Activated CD8-positive, alpha-beta memory T cell treated with anti-CD3 and anti-CD28 coated beads for 48 hours (primary cell): ENCODE results near the gene ATF4.
"Not testable (repeated sequence)": the region's sequence is repeated elsewhere in the genome, so short reads cannot be mapped to it uniquely, and the experiment has no call there.

Source experiments
- DNase-seq, 3 experiments: peaks; one replicate each; pipeline ENCODE4 v3.0.0-alpha.2; 2020; ENCODE audit warnings: low read depth in 2 of 3, low spot score in 2 of 3

ATF4 gene

DNA sequence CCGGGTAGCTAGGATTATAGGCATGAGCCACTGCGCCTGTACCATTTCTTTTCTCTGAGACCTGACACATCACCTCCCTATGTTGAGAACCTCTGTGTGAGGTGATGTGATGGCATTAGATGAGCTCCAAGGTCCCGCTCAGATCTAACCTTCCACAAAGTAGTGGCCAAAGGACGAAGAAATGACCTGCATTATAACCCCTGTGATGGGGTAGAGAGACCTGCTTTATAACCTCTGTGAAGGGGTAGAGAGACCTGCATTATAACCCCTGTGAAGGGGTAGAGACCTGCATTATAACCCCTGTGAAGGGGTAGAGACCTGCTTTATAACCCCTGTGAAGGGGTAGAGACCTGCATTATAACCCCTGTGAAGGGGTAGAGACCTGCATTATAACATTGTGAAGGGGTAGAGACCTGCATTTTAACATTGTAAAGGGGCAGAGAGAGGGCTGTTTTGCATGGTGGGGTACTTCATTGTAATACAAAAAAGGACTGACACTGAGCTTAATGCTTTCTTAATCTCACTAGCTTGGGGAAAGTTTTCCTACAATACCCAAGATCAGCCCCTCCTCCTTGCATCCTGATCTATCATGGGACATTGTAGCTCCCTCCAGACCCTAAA lies 9.7 kb upstream of the ATF4 start:
- DNase-seq: no peak

DNA sequence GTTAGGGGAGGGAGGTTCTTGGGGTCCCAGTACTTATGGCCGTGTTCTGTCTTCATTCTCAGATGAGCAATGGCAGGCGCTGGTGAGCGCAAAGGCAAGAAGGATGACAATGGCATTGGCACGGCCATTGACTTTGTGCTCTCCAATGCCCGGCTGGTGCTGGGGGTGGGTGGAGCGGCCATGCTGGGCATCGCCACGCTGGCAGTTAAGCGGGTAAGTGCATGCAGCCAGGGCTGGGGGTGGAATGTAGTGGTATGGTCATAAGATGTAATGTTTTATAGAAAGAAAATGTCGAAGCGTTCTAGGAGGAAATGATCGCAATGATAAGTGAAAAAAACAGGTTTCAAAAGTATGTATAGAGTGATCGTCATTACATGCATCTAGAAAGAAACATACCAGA lies 9.1 kb upstream of the ATF4 start:
- DNase-seq: no peak

DNA sequence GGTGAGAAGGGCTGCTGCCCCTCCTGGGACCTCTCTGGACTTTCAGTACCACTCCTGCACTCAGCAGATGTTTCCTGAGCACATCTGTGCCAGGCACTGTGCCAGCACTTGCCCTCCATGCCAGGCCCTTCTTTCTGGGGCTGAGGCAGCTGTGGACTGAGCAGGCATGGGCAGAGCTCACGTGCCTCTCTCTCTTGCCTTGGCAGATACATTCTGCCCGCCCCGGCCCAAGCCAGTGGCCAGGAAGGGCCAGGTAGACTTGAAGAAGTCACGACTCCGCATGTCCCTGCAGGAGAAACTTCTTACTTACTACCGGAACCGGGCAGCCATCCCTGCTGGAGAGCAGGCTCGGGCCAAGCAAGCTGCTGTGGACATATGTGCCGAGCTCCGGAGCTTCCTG lies 8.3 kb upstream of the ATF4 start:
- no peak for DNase-seq

DNA sequence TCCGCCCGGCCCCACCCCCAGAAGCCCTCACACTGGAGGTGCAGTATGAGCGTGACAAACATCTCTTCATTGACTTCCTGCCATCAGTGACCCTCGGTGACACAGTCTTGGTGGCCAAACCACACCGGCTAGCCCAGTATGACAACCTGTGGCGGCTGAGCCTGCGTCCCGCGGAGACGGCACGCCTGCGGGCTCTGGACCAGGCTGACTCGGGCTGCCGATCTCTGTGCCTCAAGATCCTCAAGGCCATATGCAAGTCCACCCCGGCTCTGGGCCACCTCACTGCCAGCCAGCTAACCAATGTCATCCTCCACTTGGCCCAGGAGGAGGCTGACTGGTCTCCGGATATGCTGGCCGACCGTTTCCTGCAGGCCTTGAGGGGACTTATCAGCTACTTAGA lies 6.6 kb upstream of the ATF4 start:
- DNase-seq: no peak

DNA sequence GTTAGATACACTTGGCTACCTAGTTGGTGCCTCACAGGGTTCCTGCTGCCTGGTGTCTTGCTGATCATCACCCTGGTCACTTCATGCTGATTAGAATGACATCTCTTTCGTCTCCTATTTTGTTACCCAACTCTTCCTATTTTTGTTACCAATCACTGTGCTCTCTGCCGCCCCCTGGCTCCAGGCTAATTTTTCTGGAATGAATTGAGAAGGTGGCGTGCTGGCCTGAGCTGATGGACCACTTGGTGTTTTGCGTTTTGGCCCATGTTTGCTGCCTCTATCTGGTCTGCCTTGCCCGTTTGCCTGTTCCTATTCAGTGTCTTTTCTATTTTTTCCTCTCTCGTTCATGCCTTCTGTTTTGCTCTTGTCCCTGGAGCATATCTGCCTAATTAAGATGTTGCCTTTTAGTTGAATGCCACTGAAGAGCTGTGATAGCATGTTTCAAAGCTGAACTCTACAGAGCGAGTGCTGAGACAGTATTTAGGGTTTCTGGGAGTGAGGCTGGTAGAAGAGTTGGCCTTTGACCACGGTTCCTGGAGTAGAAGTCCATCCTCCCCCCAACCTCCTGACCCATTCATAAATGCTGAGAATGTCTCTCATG lies 5.9 kb upstream of the ATF4 start:
- DNase-seq: no peak

DNA sequence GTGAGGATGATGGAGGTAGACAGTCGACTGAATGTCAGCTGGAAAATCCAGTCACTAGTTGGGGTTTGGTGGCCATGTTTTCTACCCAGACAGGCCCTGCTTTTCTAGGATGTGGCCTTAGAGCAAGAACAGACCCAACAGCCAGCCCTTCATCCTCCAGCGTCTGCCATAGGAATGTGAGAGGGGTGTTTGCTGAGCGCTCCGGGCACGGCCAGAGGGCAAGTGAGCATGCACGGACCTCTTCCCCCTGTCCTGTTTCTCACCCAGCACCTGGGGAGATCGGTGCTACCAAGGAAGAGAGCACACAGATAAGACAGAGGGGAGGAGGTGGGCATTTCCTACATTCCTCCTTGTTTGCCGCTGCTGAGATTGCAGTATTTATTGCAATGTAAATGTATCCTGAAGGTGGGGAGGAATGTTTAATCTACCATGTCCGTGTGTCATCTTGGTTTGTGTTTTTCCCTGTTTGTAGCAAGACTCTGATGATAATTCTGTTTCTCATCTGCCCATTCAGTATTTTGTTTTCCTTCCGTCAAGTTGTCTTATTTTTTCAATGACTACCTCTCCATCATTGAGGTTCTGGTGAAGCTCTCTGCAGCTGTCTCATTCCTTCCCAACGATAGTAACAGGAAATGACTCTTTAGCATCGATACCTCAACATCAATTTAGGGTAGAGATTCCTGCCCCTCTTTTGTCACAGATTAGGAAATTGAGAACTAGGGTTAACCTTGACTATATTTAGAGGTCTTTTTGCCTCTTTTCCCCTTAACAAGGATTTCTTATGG lies 4.9 kb upstream of the ATF4 start:
- no peak for DNase-seq

DNA sequence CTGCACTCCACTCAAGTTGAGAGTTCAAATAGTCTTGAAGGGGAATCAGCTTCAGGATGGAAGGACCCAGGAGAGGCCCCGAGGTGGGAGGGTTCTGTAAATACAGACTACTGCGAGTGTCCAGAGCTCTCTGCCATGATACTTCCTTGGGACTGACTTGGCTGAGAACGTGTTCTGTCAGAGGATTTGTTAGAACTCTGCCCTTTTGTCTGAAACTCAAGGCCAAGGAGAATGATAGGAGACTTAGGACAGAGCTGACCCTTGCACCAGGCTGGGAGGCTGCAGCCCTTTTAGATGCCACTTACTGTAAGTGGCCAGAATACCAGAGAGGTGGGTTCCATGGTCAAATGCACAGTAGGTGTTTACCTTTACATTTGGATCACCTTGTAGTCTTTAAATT lies 2.9 kb upstream of the ATF4 start:
- DNase-seq: no peak

DNA sequence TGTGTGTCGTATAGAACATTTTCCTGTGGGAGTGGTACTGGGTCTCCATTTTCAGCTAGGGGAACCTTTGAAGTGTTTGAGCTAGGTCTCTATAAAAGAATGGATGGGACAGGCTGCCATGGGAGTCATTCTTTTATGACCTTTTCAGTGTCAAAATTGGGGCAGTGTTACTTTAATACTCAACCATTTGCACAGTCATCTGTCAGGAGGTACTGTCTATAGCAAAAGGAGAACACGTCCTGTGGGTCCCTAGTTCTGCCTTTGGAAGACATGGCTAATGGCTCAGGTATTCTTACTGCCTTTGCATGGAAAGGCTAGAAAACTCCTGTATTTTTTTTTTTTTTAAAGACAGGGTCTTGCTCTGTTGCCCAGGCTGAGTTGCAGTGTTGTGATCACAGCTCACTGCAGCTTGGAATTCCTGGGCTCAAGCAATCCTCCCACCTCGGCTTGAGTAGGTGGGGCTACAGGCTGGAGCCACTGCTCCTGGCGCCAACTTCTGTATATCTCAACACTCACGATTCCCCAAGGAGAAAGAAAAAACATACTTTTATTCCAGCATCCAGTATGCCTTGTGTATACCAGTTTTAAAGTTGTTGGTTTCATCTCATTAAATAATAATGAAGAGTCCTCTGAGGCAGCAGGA lies 2.1 kb upstream of the ATF4 start:
- no peak for DNase-seq

DNA sequence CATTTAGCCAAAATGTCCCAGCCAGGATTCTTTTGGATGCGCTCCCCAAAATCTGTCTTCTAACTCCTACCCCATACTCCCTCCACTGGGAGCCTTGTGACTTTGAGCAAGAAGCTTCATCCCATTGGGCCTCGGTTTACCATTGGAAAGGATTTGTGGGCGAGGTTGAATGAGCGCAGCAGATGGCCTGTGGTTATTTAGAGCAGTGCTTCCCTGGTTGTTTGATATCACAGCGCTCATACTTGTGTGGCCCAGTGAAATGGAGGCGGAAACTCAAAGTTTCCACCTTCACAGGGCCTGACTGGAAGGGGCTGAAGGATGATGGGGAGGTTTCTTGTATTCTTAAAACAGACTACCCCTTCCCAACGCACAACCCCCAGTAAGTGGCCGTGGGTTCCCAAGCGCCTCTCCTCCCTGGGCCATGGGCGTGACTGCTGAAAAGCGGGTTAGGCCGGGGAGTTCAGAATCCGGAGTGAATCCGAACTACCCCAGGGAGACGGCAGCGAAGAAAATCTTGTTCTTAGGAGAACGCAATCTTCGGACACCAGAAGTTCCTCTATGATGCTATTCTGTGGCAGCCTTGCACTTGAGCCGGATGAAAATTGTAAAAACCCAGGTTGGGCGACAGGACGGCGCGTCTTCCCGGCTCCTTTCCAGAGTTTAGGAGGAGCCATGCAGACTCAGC lies 1.2 kb upstream of the ATF4 start:
- DNase-seq: no peak

DNA sequence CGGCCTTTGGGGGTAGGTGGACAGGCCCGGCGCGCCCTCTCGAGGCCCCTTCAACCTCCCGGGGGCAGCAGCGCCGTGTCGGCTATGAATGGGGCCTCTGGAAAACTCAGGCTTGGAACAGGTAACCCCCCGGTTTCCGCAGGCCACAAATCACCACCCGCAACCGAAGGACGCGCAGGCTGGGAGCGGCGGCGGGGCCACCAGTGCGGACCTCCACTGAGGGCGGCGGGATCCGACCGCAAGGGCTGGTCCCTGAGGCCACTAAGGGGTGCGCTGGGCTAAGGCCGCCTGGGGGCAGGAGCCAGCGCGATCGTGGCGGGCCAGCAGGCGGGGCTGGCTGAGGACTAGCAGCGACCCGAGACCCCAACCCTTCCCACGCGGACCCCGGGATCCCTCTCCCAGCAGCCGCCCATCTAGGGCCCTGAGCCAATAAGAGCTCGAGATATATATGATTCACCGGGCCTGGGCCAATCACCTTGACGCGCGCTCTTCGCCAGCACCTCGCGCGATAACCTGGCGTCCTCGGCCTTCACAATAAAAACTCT lies 609 bp upstream of the ATF4 start:
- peak in 1 of 3 experiments; percentile 86 for DNase-seq

DNA sequence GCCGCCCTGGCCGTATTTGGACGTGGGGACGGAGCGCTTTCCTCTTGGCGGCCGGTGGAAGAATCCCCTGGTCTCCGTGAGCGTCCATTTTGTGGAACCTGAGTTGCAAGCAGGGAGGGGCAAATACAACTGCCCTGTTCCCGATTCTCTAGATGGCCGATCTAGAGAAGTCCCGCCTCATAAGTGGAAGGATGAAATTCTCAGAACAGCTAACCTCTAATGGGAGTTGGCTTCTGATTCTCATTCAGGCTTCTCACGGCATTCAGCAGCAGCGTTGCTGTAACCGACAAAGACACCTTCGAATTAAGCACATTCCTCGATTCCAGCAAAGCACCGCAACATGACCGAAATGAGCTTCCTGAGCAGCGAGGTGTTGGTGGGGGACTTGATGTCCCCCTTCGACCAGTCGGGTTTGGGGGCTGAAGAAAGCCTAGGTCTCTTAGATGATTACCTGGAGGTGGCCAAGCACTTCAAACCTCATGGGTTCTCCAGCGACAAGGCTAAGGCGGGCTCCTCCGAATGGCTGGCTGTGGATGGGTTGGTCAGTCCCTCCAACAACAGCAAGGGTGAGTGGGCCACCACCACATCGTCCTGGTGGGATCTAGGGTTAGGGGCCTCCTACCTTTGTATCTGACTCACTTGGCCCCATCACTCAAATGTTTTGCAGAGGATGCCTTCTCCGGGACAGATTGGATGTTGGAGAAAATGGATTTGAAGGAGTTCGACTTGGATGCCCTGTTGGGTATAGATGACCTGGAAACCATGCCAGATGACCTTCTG lies 934 bp downstream of the ATF4 start:
- not testable (repeated sequence) for DNase-seq

DNA sequence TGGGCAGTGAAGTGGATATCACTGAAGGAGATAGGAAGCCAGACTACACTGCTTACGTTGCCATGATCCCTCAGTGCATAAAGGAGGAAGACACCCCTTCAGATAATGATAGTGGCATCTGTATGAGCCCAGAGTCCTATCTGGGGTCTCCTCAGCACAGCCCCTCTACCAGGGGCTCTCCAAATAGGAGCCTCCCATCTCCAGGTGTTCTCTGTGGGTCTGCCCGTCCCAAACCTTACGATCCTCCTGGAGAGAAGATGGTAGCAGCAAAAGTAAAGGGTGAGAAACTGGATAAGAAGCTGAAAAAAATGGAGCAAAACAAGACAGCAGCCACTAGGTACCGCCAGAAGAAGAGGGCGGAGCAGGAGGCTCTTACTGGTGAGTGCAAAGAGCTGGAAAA lies 1.7 kb downstream of the ATF4 start:
- DNase-seq: not testable (repeated sequence)

DNA sequence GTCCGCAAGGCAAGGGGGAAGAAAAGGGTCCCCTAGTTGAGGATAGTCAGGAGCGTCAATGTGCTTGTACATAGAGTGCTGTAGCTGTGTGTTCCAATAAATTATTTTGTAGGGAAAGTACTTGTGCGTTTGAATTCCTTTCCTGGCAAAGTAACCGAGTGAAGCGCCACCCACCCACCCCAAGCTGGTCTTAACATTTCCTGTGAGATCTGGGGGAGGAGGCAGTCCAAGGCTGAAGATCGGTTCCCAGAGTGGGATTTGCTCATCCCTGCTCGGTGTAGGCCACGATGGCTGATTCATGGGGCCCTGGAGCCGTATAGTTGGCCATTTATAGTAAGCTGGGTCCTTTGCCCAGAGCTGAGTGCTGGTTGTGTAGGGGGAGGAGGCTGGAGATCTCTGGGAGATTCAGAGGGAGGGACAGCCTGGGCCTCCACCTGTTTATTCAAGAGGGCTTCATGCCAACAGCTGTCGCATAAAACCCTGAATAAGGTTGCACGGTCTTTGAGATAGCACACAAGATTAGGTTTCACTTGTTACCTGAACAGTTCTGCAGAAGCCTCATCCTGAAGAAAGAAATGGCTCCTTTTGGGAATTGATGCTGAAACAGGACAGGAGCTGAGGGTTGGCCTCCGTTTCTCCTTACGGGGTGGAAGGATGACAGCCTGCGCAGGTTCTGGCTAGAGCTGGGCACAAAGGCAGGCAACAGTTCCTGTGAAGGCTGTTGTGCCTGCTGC lies 2.4 kb downstream of the ATF4 start:
- no peak for DNase-seq

DNA sequence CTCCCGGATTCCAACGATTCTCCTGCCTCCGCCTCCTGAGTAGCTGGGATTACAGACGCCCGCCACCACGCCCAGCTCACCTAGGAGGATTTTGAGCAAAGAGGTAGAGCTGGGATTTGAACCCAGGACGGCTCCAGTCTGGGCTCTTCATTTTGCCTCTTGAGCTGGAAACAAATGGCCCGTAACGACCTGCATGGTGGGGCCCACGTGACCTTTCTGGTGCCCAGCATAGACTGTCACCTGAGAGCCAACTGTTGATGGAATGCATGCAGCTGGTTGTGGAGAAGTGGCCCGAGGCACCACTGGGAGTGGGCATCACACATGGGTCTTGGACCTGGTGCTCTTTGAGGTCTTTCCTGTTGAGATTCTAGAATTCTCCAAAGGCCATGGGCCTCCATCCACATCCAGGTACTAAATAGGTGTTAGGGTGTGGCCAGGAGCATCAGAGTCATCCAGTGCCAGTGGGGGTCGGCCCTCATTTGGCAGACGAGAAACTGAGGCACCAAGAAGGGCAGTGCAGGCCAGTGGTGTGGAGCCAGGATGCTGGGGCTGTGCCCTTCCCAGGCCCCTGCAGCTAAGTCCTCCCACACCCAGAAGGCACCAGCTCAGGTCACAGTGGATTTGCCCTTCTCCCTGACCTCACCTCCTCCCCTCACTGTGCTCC lies 3.9 kb downstream of the ATF4 start:
- DNase-seq: no peak

DNA sequence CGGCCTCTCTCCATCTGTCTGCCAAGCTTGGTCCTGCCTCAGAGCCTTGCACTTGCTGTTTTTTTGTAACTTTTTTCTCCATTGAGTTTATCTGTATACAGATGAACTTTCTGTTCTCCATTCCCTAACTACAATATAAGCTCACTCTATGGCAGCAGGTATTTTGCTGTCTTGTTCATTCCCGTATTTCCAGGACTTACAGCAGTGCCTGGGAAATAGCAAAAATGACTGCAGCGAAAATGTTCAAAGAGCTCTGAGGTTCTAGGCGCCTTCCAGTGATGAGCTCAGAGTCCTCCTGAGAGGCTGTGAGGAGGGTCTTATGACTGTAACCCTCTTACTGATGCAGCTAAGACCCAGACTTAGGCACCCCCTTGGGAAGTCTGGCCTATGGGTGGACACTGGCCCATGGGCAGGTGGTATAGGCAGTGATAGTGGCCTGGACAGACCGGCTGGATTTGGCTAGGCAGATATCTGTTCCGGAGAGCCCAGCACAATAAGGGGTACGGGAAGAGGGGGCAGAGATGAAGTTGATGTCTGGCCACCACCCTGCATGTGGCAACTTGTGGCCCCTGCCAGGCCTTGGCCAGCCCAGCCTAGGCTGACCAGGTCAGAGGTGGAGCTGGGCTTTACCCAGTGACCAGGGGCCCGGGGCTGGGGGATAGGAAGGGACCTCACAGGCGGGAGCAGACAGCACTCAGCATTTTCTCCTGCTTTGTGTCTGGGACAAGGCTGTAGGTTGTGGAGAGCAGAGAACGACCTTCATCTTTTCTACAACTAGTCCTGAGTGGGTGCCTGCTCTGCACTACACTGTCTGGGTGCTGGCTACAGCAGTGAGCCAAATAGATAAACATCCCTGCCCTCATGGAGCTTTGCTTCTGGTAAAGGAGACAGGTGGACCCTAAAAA lies 4.6 kb downstream of the ATF4 start:
- no peak for DNase-seq

DNA sequence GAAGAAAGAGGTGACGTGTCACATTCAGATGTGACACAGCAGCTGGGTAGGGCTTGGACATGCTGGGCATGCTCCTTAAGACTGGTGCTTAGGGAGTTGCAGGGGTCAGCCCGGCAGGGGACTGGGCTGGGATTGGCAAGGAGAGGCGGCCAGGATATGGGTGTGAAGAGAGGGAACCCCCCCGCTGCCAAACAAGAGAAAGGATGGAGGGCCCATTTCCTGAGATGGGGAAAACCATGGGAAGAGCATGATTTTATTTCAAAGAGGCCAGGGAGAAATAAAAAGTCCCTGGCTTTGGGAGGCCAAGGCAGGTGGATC lies 5.3 kb downstream of the ATF4 start:
- DNase-seq: no peak

DNA sequence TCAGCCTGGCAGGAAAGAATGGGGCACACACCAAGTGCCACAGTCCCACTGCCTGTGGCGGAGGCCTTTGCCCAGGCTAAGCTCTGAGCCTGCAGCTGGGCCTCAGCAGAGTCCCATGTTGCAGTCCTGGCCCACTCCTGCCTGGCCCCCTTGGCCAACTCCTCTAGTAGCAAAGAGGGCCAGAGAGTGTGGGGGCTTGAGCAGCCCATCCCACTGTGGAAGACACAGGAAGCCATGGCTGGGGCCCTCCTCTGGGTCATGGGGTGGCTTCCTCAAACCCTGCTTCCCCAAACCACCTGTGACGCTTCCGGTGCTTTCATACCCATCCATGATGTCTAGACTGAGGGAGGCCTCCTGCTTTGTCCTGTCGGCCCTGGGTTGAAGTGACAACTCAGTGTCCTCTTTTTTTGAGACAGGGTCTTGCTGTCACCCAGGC lies 6.4 kb downstream of the ATF4 start:
- DNase-seq: no peak

DNA sequence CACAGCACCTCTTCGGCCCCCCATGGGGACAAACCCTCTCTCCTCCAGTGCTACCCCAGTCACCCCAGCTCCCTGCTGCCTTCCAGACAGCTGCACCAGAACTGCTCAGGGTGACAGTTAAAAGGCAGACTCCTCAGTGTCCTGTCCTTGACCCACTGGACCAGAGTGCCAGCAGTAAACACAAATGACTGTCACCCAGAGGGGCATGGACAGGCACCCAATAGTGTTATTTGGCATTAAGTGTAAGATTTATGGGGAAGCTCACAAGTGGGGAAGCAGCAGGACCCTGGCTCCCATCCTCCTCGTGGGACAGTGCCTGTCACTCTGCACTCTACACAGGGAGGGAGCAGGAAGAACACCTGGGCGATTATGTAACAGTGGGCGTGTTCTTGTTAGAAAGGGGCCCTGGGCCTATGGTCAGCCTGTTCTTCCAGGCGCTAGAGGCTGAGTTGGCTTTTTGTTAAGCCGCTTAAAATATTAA lies 7.2 kb downstream of the ATF4 start:
- no peak for DNase-seq
